Left ventricle myocardium inferior (tissue), 1 donor: Measurements from ENCODE around the gene LMCD1. TPM values are rescaled to one million over a fixed set of nuclear protein-coding genes. Genes with fewer than 3 reads are reported as not detected.

ENCODE experiments used
- DNase-seq: peaks from one replicate; pipeline ENCODE4 v3.0.0-alpha.2; 2020
- H3K27ac ChIP-seq: fragments of 200-600 bp; replicated peaks from 2 replicates; pipeline ENCODE4 v1.8.0; 2021
- H3K27me3 ChIP-seq: fragments of 200-600 bp; 2 replicates; pipeline ENCODE4 v1.8.0; 2021; ENCODE audit warnings: low read depth
- H3K36me3 ChIP-seq: fragments of 200-600 bp; 2 replicates; pipeline ENCODE4 v1.8.0; 2021
- H3K4me1 ChIP-seq: fragments of 200-600 bp; 2 replicates; pipeline ENCODE4 v1.8.0; 2021
- H3K4me3 ChIP-seq: fragments of 200-600 bp; 2 replicates; pipeline ENCODE4 v1.8.0; 2021; ENCODE audit warnings: mild to moderate bottlenecking, moderate library complexity
- H3K9me3 ChIP-seq: fragments of 200-600 bp; replicated peaks from 2 replicates; pipeline ENCODE4 v1.8.0; 2021
- CTCF ChIP-seq: fragments of 200-600 bp; IDR thresholded peaks from 2 replicates; pipeline ENCODE4 v1.8.0; 2021; ENCODE audit warnings: antibody characterized with exemption, mild to moderate bottlenecking, borderline replicate concordance
- intact Hi-C: fragments of 100-400 bp; cut with micrococcal nuclease; formaldehyde crosslinking; loops from one replicate; pipeline ENCODE4 v1.11.0; 2022
- total RNA-seq: library from RNA; stranded (reverse); fragmentation: NEBNext Ultra II Directional; extraction: Animal tissue kit (Norgen Biotek cat#: 25700); gene quantifications from one replicate; pipeline ENCODE4 v1.2.1, GENCODE V29; 2021
- donor health status: DM: no; HTN: yes; CAD: no; lungs with severe emphysema.

The LMCD1 gene
- total RNA-seq, 1 donor from 2014 or later, result 72.9 TPM

GRCh38 chr3:8464668-8465067, 37.0 kb upstream of the LMCD1 start:
- no peak for DNase-seq
- no peak overlapping the region for H3K27ac ChIP-seq
- H3K36me3 ChIP-seq, result no peaks in the 10 kb centered on the region
- H3K9me3 ChIP-seq, result no peaks in the 10 kb centered on the region
- no peak overlapping the region for H3K4me3 ChIP-seq
- H3K4me1 ChIP-seq, result no peaks in the 10 kb centered on the region
- no peaks in the 10 kb centered on the region for H3K27me3 ChIP-seq
- intact Hi-C loops, result no loop called here
- TF ChIP-seq CTCF, result no peak

- no peak overlapping the region for H3K27ac ChIP-seq
- no peak for TF ChIP-seq CTCF
- H3K4me1 ChIP-seq, result no peaks in the 10 kb centered on the region
- no peaks in the 10 kb centered on the region for H3K36me3 ChIP-seq
- H3K27me3 ChIP-seq, result no peaks in the 10 kb centered on the region
- no peak for DNase-seq
- H3K4me3 ChIP-seq, result no peak overlapping the region
- no peaks in the 10 kb centered on the region for H3K9me3 ChIP-seq
- intact Hi-C loops, result no loop called here
Observed at GRCh38 chr3:8466526-8466925, 35.1 kb upstream of the LMCD1 start.

GRCh38 chr3:8470801-8471200, 30.8 kb upstream of the LMCD1 start:
- H3K9me3 ChIP-seq, result no peaks in the 10 kb centered on the region
- DNase-seq, result no peak
- no peak overlapping the region for H3K27ac ChIP-seq
- no peaks in the 10 kb centered on the region for H3K36me3 ChIP-seq
- no peaks in the 10 kb centered on the region for H3K4me1 ChIP-seq
- H3K27me3 ChIP-seq, result no peaks in the 10 kb centered on the region
- no peak for TF ChIP-seq CTCF
- intact Hi-C loops, result no loop called here
- no peak overlapping the region for H3K4me3 ChIP-seq

- H3K27me3 ChIP-seq, result no peaks in the 10 kb centered on the region
- H3K36me3 ChIP-seq, result no peaks in the 10 kb centered on the region
- no peaks in the 10 kb centered on the region for H3K4me1 ChIP-seq
- H3K9me3 ChIP-seq, result no peaks in the 10 kb centered on the region
- no peak for TF ChIP-seq CTCF
- intact Hi-C loops, result no loop called here
- no peak overlapping the region for H3K27ac ChIP-seq
- H3K4me3 ChIP-seq, result no peak overlapping the region
- DNase-seq, result no peak
Observed at GRCh38 chr3:8472549-8472948, 29.1 kb upstream of the LMCD1 start.

GRCh38 chr3:8473029-8473428, 28.6 kb upstream of the LMCD1 start:
- Histone ChIP-seq H3K27me3 (no peaks in the 10 kb centered on the region), H3K4me1 (no peaks in the 10 kb centered on the region), H3K4me3 (no peak overlapping the region), H3K9me3 (no peaks in the 10 kb centered on the region), H3K27ac (no peak overlapping the region), H3K36me3 (no peaks in the 10 kb centered on the region)
- TF ChIP-seq CTCF, result no peak
- DNase-seq, result no peak
- intact Hi-C loops, result no loop called here

GRCh38 chr3:8473990-8474389, 27.6 kb upstream of the LMCD1 start:
- intact Hi-C loops, result no loop called here
- no peaks in the 10 kb centered on the region for H3K27me3 ChIP-seq
- H3K36me3 ChIP-seq, result no peaks in the 10 kb centered on the region
- no peak overlapping the region for H3K27ac ChIP-seq
- H3K4me1 ChIP-seq, result no peaks in the 10 kb centered on the region
- no peak for TF ChIP-seq CTCF
- no peaks in the 10 kb centered on the region for H3K9me3 ChIP-seq
- DNase-seq, result no peak
- no peak overlapping the region for H3K4me3 ChIP-seq
